Left renal cortex interstitium (tissue), 4 donors: ENCODE measurements around the gene WFIKKN1. TPM values are rescaled to one million over a fixed set of nuclear protein-coding genes. Genes with fewer than 3 reads are reported as not detected.

ENCODE experiments used
- DNase-seq, 4 donors: peaks; one replicate each; pipeline ENCODE4 v3.0.0-alpha.2; 2013; ENCODE audit warnings: low read depth in 4 of 4, low spot score in 2 of 4, missing footprints in 1 of 4
- polyA plus RNA-seq, 4 donors: library from polyadenylated mRNA; unstranded; fragments of 120-200 nt; gene quantifications; one replicate each; pipeline ENCODE4 v1.2.1, GENCODE V29; 2013; ENCODE audit not compliant: insufficient read length in 4 of 4

Gene WFIKKN1
- polyA plus RNA-seq, 4 donors, result 0.83 to 3.7 (median 2.3) TPM

DNA sequence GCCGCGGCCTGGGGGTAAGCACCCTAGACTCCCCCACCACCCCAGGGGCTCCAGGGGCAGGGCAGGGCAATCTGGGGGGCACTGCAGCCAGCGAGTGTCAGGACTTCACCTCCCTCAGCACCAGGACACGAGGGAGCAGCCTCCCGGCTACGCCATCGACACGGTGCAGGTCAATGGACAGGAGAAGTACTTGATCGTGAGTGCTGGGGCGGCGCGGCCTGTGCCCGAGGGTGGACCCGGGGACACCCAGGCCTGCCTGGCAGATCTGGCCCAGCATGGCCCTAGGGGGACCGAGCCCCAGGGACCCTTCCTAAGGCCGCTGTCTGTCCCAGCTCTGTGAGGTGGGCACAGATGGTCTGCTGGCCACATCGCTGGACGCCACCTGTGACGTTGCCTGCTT is 41.6 kb downstream of the WFIKKN1 start:
- DNase-seq, result no peak

DNA sequence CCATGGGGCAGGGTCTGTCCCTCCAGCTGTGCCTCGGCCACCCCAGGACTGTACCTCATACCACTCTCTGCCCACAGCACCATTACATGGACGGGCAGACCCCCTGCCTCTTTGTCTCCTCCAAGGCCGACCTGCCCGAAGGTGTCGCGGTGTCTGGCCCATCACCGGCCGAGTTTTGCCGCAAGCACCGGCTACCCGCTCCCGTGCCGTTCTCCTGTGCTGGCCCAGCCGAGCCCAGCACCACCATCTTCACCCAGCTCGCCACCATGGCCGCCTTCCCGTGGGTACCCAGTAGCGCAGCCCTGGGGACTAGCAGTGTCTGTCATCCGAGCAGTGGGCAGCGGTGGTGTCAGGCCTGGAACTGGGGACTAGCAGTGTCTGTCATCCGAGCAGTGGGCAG is 42.1 kb downstream of the WFIKKN1 start:
- no peak for DNase-seq

- no peak for DNase-seq
Observed at GRCh38 chr16:673399-673991, 42.7 kb downstream of the WFIKKN1 start.

GRCh38 chr16:674214-674881 is 43.6 kb downstream of the WFIKKN1 start:
- no peak for DNase-seq

DNA sequence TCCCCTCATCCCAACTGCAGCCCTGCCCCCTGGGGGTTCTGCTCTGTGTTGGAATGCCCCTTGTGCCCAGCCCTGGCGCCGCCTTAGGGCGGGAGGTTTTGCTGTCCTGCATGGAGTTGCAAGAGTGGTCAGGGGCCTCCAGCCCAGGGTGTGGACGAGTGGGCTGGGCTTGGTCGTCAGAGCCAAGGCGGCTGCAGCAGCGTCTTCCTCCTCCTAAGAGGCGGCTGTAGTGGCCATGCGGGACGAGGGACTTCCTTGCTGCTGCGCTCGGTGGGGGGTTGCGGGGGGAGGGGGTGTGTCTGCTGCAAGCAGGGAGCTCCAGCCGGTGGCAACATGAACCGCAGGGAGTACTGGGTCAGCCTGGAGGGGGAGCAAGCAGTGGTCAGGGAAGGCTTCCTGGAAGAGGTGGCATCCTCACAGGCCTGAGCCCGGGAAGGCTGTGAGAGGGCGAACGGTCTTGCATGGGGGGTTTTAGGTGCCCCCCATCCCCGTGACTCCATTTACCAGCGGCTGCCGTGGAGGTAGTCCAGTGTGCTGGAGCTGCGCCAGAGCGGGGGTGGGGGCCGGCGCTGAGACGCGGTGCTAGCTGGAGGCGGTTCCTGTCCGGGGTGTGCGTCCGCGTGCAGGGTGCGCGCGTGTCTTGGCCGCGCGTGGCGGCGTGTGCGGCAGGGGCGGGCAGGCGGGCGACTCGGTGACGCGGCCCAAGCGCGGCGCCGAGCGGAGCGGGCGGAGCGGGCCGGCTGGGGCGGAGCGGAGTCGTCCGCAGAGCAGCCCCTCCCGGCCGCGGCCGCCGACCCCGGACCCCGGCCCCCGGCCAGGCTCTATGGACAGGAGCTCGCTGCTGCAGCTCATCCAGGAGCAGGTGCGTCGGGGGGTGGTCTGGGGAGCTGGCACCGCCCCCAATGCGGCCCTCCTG is 44.4 kb downstream of the WFIKKN1 start, which contains the start of gene RHBDL1:
TSS of gene RHBDL1 (plus strand) at position 704 of the 916 bp plus-strand sequence. CDS start at position 824, 120 bp downstream.
- DNase-seq, result no peak

DNA sequence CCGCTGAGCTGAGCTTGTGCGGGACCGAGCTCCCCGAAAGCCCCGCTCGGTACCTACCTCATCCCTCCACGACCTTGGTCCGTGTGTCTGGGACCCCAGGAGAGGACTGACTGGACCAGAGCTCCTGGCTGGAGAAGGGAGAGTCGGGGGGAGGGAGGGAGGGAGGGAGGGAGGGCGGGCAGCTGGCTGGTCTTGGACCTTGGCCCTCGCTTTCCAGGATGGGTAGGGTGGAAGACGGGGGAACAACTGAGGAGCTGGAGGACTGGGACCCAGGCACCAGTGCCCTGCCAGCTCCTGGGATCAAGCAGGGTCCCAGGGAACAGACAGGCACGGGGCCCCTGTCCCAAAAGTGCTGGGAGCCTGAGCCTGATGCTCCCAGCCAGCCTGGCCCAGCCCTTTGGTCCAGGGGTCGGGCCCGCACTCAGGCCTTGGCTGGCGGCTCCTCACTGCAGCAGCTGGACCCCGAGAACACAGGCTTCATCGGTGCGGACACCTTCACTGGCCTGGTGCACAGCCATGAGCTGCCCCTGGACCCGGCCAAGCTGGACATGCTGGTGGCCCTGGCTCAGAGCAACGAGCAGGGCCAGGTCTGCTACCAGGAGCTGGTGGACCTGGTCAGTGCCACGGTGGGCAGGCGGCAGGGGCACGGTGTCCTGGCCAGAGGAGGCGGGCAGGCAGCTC is 45.2 kb downstream of the WFIKKN1 start:
- no peak for DNase-seq

DNA sequence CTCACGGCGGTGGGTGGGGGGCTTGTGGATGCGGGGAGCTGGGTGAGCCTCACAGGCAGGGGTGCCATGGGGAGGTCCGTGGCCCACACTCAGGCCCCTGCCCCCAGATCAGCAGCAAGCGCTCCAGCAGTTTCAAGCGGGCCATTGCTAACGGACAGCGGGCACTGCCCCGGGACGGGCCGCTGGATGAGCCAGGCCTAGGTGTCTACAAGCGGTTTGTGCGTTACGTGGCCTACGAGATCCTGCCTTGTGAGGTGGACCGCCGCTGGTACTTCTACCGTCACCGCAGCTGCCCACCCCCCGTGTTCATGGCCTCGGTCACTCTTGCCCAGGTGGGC is 45.7 kb downstream of the WFIKKN1 start:
- no peak for DNase-seq

DNA sequence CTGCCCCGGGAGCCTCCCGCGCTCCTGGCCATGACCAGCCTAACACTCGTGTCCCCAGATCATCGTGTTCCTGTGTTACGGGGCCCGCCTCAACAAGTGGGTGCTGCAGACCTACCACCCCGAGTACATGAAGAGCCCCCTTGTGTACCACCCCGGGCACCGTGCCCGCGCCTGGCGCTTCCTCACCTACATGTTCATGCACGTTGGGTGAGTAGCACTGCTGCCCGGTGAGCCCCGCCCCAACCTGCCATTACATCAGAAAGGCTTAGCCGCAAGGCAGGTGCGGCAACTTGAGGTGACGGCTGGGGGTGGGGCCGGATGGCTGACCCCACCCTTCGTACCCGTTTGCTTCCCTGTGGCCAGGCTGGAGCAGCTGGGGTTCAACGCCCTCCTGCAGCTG is 46.1 kb downstream of the WFIKKN1 start:
- DNase-seq, result no peak

- no peak for DNase-seq
Observed at GRCh38 chr16:677316-678190, 46.8 kb downstream of the WFIKKN1 start.

- no peak for DNase-seq
Observed at GRCh38 chr16:678209-678857, 47.5 kb downstream of the WFIKKN1 start.

DNA sequence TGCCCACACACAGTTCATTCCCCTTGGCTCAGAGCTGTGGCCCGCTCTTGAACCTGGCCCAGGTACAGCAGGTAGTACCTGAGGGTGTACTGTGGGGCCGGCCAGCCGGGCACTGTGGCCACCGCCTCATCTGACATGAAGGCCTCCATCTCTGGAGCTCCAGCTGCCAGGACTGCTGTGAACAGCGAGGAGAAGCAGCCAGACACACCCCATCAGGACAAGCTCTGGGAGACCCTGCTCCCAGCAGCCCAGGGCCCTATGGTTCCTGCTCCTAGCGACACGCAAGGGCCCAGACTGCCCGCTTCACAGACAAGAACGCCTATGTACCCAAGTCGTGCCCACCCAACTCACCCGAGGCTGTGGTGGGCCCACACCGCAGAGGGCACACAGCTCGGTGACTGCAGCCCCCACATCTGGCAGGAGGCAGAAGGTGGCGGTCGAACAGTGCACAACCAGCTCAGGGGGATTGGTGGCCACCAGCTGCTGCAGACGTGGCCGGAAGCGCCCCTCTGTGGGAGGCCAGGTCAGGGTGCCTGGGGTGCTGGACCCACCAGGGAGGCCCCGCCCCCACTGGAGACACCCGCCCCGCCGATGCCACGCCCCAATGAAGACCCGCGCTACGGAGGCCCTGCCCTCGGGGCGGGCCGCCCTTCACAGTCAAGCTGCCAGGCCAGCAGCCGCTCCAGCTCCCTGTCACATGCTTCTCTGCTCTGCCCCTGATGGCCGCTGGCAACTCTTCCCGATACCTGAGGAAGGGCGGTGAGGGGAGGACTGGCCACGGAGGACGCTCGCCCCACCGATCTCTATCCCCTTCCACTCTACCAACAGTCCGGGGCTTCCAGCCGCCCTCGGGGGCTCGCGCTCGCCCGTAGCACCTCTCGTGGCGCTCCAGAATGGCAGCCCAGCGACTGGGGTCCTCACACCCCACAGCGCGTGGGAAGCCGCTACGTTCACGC is 48.4 kb downstream of the WFIKKN1 start:
- peak in 3 of 4 donors; percentile 32 to 52 (median 39) for DNase-seq

DNA sequence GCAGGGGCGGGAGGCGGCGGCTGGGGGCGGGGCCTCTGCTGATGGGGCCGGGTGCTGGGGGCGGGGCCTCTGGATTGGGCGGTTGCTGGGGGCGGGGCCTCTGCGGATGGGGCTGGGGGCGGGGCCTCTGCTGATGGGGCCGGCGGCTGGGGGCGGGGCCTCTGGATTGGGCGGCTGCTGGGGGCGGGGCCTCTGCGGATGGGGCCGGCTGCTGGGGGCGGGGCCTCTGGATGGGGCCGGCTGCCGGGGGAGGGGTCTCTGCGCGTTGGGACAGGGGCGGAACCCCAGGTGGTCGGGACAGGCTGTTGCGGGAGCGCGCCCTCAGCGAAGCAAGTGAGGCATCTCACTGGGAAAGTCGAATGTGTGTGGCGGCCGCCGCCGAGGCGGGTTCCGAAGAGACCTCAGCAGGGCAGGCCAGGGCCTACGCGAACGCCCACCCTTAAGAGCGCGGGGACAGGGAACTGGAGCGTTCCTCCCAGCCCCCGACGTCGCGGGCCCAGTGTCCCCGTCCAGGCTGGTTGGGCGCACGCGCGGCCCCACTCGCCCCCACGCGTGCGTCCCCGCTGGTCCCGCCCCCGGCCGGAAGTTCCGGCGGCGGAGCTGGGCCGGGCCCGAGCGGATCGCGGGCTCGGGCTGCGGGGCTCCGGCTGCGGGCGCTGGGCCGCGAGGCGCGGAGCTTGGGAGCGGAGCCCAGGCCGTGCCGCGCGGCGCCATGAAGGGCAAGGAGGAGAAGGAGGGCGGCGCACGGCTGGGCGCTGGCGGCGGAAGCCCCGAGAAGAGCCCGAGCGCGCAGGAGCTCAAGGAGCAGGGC is 49.2 kb downstream of the WFIKKN1 start, which contains the start of gene STUB1:
TSS of gene STUB1 (plus strand) at position 597 of the 811 bp plus-strand sequence. CDS start at position 713, 116 bp downstream.
- peak in 3 of 4 donors; percentile 55 to 69 (median 59) for DNase-seq

GRCh38 chr16:680625-680945 is 49.8 kb downstream of the WFIKKN1 start:
- DNase-seq, result no peak

DNA sequence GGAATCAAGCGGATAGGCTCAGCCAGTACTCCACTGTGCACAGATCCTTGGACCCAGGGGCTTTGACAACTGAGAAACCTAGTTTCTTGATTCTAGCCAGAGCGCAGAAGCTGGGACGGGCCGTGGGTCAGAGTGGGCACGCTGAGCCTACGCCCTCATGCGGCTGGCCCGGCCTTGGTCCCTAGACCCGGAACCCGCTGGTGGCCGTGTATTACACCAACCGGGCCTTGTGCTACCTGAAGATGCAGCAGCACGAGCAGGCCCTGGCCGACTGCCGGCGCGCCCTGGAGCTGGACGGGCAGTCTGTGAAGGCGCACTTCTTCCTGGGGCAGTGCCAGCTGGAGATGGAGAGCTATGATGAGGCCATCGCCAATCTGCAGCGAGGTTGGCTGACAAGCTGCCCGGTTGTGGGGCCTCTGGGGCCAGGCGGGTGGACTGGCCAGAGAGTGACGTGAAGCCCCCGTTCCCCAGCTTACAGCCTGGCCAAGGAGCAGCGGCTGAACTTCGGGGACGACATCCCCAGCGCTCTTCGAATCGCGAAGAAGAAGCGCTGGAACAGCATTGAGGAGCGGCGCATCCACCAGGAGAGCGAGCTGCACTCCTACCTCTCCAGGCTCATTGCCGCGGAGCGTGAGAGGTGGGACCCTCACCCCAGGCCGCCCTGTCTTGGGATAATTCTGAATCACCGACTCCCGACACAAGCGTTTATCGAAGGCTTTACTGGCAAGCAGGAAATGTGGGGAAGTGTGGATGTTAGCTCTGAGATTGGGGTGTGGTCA is 50.4 kb downstream of the WFIKKN1 start:
- no peak for DNase-seq

DNA sequence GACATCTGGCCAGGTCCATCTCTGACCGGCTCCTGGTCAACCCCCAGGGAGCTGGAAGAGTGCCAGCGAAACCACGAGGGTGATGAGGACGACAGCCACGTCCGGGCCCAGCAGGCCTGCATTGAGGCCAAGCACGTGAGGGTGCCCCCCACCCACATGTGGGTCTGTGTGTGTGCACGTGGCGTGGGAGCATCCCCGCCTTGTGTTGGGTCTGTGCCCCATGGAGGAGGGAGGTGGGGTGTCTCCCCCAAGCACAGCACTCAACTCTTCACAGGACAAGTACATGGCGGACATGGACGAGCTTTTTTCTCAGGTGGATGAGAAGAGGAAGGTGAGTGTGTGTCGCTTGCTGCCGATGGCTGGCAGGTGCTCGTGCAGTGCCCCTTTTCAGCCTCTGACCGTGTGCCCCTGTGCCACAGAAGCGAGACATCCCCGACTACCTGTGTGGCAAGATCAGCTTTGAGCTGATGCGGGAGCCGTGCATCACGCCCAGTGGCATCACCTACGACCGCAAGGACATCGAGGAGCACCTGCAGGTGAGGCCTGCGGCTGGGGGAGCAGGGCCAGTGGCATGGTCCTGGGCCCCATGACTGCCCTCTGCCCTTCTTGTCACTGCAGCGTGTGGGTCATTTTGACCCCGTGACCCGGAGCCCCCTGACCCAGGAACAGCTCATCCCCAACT is 51.1 kb downstream of the WFIKKN1 start:
- no peak for DNase-seq
